ENCODE results near the gene ZNF219. TPM values are rescaled to one million over a fixed set of nuclear protein-coding genes. Genes with fewer than 3 reads are reported as not detected.

ZNF219 gene
- total and polyA plus RNA-seq, 10 of the 15 experiments (the other 5 are each of a cell fraction or from before 2014, with no cell fraction given) = 0.16 to 6.4 (median 1.9) TPM

DNA sequence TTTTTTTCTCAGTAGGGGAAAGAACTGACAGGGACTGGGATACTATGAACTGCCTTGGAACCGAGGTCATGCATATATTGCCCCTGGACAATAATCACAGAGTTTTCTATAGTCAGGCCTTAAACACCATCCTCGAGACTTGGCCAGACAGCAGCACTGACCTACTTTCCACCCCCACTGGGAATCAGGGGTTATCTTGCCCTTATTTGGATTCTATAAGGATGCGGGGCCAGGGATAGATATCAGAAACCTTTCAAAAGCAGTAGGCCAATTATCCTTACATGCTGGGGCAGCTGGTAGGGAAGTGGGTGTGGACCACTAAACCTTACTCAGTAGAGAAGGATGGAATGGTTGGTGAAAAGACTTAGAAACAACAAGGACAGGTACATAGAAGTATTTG is 2.0 kb downstream of the ZNF219 start:
- no peak overlapping the region for H3K27ac ChIP-seq (ENCODE audit: control insufficient read depth, insufficient read depth)
- no peak overlapping the region for H3K4me2 ChIP-seq (ENCODE audit: control insufficient read depth, insufficient read depth)
- POLR2A ChIA-PET = interaction anchor here (1.1 kb wide), 1 partner anchor 8 kb away, joined by 4 read pairs; no protein-coding TSS in a partner anchor
- H3K9ac ChIP-seq (ENCODE audit: control insufficient read depth, insufficient read depth, low read length) = no peak overlapping the region
- peaks cover 2 to 3% of the 10 kb centered on the region in 2 experiments; a peak in 2 of 4 replicates for H3K27me3 ChIP-seq (replicated peaks in 1 of 2; ENCODE audit: control insufficient read depth in 2 of 2, insufficient read depth in 2 of 2, low read length in 1 of 2)
- no peaks in the 10 kb centered on the region for H3K4me1 ChIP-seq (ENCODE audit: control insufficient read depth, insufficient read depth, low read length)
- FAIRE-seq (no peak), ATAC-seq (no peak), DNase-seq (ENCODE audit: low read depth, low spot score) (no peak)
- H3K36me3 ChIP-seq (ENCODE audit: control insufficient read depth in 2 of 2, insufficient read depth in 2 of 2, low read length in 1 of 2) = no peaks in the 10 kb centered on the region
- no peaks in the 10 kb centered on the region for H3K9me3 ChIP-seq (replicated peaks; ENCODE audit: control insufficient read depth, insufficient read depth, low read length)
- H3K4me3 ChIP-seq = no peak overlapping the region
- 61% methylated on average over 3 of the region's 3 CpGs for WGBS (ENCODE audit: insufficient coverage, insufficient replicate concordance, low lambda C conversion rate, missing lambda C conversion rate)
- CTCF ChIA-PET = interaction anchor here (1.1 to 6.9 kb wide), 6 partner anchors 9 to 91 kb away, joined by 3 to 194 read pairs (median 58); partner anchors contain the start of genes ARHGEF40 and TMEM253
- RAD21 ChIA-PET (ENCODE audit: unreplicated experiment) = interaction anchor here (0.9 to 2.2 kb wide), 5 partner anchors 8 to 82 kb away, joined by 7 to 13 read pairs (median 10); partner anchors contain the start of gene ARHGEF40
- BruUV-seq (replicated peaks) = no TSS peak
- intact Hi-C loops (cut with micrococcal nuclease; ENCODE audit: unreplicated experiment) = no loop called here
- H2AFZ ChIP-seq (ENCODE audit: control insufficient read depth, low read depth, low read length) = no peak overlapping the region
- in situ Hi-C loops (cut with MboI) = no loop called here
- TF ChIP-seq MXI1 (IDR thresholded peaks at IDR 0.05; ENCODE audit: low read depth, low read length) (no peak), MEF2B (IDR thresholded peaks at IDR 0.05; ENCODE audit: partially characterized antibody, poor library complexity, severe bottlenecking) (no peak), CEBPB (IDR thresholded peaks at IDR 0.05; ENCODE audit: borderline replicate concordance in 1 of 2, low read depth in 2 of 2, low read length in 2 of 2) (no peak), EED (IDR thresholded peaks at IDR 0.05; ENCODE audit: low read depth) (no peak), NR2F1 (conservative IDR thresholded peaks at IDR 0.05) (no peak), NRF1 (conservative IDR thresholded peaks at IDR 0.05; ENCODE audit: low read depth, low read length) (no peak), IKZF2 (IDR thresholded peaks at IDR 0.05) (no peak), ZNF207 (IDR thresholded peaks at IDR 0.05; ENCODE audit: borderline replicate concordance) (no peak), MYC (IDR thresholded peaks at IDR 0.05; ENCODE audit: insufficient read depth, insufficient read length, insufficient replicate concordance, low read length, severe bottlenecking) (no peak), MTA3 (IDR thresholded peaks at IDR 0.05; ENCODE audit: borderline replicate concordance, low read length) (no peak), RAD51 (IDR thresholded peaks at IDR 0.05) (no peak), RFX5 (IDR thresholded peaks at IDR 0.05; ENCODE audit: low read depth, low read length) (no peak), GABPA (IDR thresholded peaks at IDR 0.05; ENCODE audit: low read depth) (no peak), MYB (IDR thresholded peaks at IDR 0.05; ENCODE audit: borderline replicate concordance, low read depth, low read length) (no peak)
- TF ChIP-seq, protein P1, sequence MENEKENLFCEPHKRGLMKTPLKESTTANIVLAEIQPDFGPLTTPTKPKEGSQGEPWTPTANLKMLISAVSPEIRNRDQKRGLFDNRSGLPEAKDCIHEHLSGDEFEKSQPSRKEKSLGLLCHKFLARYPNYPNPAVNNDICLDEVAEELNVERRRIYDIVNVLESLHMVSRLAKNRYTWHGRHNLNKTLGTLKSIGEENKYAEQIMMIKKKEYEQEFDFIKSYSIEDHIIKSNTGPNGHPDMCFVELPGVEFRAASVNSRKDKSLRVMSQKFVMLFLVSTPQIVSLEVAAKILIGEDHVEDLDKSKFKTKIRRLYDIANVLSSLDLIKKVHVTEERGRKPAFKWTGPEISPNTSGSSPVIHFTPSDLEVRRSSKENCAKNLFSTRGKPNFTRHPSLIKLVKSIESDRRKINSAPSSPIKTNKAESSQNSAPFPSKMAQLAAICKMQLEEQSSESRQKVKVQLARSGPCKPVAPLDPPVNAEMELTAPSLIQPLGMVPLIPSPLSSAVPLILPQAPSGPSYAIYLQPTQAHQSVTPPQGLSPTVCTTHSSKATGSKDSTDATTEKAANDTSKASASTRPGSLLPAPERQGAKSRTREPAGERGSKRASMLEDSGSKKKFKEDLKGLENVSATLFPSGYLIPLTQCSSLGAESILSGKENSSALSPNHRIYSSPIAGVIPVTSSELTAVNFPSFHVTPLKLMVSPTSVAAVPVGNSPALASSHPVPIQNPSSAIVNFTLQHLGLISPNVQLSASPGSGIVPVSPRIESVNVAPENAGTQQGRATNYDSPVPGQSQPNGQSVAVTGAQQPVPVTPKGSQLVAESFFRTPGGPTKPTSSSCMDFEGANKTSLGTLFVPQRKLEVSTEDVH (IDR thresholded peaks at IDR 0.05; ENCODE audit: low read depth, partially characterized antibody) = no peak
- TF ChIP-seq, protein P2, sequence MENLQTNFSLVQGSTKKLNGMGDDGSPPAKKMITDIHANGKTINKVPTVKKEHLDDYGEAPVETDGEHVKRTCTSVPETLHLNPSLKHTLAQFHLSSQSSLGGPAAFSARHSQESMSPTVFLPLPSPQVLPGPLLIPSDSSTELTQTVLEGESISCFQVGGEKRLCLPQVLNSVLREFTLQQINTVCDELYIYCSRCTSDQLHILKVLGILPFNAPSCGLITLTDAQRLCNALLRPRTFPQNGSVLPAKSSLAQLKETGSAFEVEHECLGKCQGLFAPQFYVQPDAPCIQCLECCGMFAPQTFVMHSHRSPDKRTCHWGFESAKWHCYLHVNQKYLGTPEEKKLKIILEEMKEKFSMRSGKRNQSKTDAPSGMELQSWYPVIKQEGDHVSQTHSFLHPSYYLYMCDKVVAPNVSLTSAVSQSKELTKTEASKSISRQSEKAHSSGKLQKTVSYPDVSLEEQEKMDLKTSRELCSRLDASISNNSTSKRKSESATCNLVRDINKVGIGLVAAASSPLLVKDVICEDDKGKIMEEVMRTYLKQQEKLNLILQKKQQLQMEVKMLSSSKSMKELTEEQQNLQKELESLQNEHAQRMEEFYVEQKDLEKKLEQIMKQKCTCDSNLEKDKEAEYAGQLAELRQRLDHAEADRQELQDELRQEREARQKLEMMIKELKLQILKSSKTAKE (IDR thresholded peaks at IDR 0.05; ENCODE audit: low read depth, poor library complexity, severe bottlenecking) = no peak
- no peaks in the 10 kb centered on the region for H3K79me2 ChIP-seq (ENCODE audit: control insufficient read depth, insufficient read depth, low read length)
- no peaks in the 10 kb centered on the region for H4K20me1 ChIP-seq (ENCODE audit: control insufficient read depth, insufficient read depth)
- SMC1A ChIA-PET (ENCODE audit: uncharacterized antibody, unreplicated experiment) = interaction anchor here (1.2 to 5.9 kb wide), 5 partner anchors 10 to 86 kb away, joined by 3 to 78 read pairs (median 4); no protein-coding TSS in a partner anchor
